GM19043 (cell line): Measurements from ENCODE around the gene BCAM.

ENCODE experiments used
- ATAC-seq: cut with Tn5 transposase; IDR thresholded peaks from one replicate; pipeline ENCODE4 v1.9.1; 2021; ENCODE audit warnings: low read depth; ENCODE audit not compliant: unreplicated experiment

The BCAM gene

GRCh38 chr19:44789943-44790483, 18.9 kb upstream of the BCAM start:
- no peak for ATAC-seq

DNA sequence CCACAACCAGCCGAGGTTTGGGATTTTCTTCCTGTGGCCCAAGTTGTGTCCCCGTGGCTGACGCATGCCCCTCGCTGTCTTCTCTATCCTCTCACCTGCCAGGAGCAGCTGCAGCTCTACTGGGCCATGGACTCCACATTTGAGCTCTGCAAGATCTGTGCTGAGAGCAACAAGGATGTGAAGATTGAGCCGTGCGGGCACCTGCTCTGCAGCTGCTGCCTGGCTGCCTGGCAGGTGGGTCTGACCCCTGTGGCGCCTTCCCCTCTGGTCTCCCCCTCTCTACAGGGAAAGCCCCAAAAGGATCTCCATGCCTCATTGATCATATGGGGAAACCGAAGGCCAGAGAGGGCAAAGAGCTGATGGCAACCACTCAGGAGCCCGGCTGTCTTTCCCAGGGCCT, 16.6 kb upstream of the BCAM start:
- ATAC-seq, result no peak

DNA sequence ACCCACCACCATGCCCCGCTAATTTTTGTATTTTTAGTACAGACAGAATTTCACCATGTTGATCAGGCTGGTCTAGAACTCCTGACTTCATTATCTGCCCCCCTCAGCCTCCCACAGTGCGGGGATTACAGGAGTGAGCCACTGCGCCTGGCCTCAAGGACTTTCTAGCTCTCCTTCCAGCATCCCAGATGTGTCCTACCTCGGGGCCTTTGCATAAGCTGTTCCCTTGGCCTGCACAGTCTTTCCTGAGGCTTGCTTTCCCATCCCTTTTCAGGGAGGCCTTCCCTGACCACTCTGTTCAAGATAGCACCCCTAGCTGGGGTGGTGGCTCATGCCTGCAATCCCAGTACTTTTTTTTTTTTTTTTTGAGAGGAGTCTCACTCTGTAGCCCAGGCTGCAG, 14.3 kb upstream of the BCAM start:
- no peak for ATAC-seq

- ATAC-seq, result no peak
Measured at GRCh38 chr19:44795398-44795987, 13.4 kb upstream of the BCAM start.

DNA sequence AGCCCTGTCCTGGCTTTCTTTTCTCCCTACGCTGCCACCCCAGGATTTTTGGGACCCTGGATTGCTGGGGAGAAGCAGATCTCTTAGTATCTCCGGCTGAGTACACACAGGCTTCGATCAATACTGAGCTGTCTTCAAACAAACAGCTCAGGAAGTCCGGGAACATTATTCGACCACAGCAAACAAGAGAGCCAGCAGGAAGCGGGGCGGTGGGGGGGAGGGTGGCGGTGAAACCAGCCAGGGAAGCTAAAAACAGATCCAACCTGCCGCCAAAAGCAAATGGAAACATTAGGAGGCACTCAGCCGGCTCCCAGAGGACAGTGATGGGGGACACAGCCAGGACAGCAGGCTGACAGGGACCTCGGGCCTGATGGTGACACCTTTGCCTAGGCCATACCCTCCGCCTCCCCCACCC, 12.2 kb upstream of the BCAM start:
- ATAC-seq, result no peak

GRCh38 chr19:44799627-44800346, 9.1 kb upstream of the BCAM start:
- no peak for ATAC-seq

- ATAC-seq, result no peak
Measured at GRCh38 chr19:44800461-44800860, 8.4 kb upstream of the BCAM start.

DNA sequence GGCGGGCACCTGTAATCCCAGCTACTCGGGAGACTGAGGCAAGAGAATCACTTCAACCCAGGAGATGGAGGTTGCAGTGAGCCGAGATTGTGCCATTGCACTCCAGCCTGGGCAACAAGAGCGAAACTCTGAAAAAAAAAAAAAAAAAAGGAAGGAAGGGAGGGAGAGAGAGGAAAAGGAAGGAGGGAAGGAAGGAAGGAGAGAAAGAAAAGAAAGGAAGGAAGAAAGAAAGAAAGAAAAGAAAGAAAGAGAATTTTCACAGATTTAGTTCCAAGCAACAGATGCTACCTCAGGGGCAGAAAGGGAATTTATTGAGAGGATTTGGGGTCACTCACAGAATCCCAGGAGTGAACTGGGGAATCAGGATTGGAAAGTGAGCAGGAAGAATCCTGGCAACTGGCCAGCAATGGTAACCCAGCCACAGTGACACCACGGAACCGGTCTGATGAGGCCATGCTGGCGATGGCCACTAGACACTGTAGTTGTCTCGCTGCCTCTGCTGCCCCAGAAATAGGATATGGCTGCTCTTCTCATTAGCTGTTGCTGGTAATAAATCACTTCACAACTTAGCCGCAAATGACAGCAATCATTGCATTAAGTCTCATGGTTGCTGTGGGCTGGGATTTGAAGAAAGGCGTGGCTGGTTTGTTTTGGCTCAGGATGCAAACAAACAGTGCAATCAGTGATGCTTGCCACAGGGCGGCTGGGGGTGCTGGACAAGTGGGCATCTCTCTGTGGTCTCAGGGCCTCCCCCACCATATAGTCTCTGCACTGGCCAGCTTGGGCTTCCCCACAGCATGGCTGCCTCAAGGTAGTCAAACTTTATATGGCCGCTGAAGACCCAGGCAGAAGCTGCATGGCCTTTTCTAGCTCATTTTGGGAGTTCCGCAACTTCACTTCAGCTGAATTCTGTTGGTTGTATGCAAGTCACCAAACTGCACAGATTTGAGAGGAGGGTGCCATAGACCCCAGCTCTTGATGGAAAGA, 5.2 kb upstream of the BCAM start:
- no peak for ATAC-seq

DNA sequence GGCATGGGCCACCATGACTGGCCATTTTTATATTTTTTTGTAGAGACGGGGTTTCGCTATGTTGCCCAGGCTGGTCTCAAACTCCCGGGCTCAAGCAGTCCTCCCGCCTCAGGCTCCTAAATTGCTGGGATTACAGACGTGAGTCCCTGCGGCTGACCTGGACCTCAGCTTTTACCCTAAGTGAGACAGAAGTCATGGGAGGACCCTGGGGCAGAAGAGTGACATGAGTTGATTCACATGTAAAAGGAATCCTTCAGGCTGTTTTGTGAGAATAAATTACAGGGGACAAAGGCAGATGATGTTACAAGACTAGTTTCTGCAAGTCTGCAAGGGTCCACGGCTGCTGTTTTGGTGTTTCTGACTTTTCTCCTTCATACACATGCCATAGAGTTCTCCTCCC, 2.6 kb upstream of the BCAM start:
- no peak for ATAC-seq

DNA sequence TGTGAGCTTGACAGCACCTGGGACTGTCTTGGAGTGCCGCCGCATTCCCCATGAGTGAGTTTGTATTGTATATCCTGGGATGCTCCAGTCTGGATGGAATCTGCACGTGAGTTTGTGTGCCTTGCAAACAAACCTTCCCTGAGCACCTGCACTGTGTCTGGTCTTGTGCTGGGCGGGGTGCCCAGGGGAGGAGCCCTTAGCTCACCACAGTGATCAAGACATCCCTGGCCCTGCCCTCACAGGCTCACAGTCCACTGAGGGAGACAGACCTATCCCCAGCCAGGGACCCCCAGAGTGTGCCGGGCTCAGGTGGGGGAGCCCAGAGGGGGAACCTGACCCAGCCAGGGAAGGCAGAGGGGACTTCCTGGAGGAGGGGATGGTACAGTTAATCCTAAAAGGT, 1.7 kb upstream of the BCAM start:
- no peak for ATAC-seq

GRCh38 chr19:44807652-44808462, 1.0 kb upstream of the BCAM start:
- ATAC-seq, result no peak

GRCh38 chr19:44809577-44810233, 802 bp downstream of the BCAM start:
- no peak for ATAC-seq

- no peak for ATAC-seq
Measured at GRCh38 chr19:44810234-44811121, 1.6 kb downstream of the BCAM start.

DNA sequence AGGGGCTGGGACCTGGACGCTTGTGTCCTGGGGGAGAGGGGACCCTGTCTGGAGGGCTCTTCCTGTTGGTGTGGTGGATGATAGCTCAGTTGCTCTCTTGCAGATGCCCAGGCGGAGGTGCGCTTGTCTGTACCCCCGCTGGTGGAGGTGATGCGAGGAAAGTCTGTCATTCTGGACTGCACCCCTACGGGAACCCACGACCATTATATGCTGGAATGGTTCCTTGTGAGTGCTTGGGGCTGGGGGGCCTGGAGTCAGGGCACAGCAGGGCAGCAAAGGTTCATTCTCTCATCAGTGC, 2.2 kb downstream of the BCAM start:
- ATAC-seq, result no peak

DNA sequence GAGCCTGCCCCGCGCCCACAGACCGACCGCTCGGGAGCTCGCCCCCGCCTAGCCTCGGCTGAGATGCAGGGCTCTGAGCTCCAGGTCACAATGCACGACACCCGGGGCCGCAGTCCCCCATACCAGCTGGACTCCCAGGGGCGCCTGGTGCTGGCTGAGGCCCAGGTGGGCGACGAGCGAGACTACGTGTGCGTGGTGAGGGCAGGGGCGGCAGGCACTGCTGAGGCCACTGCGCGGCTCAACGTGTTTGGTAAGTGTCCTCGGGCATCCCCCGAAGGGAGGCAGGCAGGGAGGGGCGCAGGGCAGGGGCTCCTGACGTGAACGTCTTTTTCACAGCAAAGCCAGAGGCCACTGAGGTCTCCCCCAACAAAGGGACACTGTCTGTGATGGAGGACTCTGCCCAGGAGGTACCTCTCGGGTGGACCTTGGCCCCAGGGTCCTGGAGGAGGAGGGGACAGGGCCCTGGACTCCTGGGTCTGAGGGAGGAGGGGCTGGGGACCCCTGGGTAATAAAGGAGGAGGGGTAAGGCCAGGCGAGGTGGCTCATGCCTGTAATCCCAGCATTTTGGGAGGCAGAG, 3.3 kb downstream of the BCAM start:
- no peak for ATAC-seq

DNA sequence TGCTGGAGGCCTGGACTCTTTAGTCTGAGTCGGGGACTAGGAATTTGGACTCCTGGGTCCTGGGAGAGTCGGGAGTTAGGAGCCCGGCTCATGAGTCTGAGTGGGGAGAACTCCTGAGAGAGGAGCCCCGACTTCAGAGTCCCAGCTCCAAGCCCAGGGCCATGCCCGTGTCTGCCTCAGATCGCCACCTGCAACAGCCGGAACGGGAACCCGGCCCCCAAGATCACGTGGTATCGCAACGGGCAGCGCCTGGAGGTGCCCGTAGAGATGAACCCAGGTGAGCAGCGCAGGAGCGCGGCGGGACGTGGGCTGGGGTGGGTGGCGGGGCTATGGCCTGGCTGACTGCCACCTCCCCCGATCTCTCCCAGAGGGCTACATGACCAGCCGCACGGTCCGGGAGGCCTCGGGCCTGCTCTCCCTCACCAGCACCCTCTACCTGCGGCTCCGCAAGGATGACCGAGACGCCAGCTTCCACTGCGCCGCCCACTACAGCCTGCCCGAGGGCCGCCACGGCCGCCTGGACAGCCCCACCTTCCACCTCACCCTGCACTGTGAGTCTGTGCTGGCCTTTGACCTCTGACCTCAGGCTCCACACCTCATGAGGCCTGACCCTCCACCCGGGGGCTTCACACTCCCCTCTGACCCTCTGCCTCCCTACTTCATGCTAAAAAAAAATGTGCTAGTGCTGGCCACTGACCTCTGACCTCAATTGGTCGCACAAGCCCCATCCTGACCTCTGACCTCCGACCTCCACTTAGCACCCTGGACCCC, 4.4 kb downstream of the BCAM start:
- no peak for ATAC-seq

DNA sequence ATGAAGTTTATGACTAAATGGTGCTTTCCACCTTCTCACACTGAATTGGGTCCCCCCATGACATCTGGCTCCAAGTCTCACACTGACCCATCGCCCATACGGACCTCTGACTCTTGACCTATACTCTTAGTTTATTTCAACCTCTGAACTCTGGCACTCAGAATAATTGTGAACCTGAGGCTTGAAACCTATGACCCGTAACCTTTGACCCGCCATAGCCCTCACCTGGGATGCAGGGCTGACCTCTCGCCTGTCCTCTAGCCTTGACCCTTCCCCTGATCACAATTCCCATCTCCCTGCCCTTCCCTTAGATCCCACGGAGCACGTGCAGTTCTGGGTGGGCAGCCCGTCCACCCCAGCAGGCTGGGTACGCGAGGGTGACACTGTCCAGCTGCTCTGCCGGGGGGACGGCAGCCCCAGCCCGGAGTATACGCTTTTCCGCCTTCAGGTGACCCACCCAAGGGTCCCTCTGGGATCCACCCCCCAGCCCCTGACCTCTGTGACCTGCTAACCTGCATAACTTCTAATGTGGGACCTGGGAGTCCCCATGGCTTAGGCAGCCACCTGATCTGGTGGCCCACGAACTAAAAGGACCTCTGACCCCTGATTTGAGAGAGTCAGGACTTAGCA, 5.1 kb downstream of the BCAM start:
- no peak for ATAC-seq
